Stomach (tissue), 9 donors: ENCODE results near the gene TEAD4. TPM values are rescaled to one million over a fixed set of nuclear protein-coding genes. Genes with fewer than 3 reads are reported as not detected.

Experiments
- DNase-seq, 2 donors: peaks; one replicate each; pipeline versions ENCODE4 v3.0.0 to v3.0.0-alpha.2; 2013 to 2019
- H3K27ac ChIP-seq, 5 donors: fragments of 200-600 bp in 4 of 5; sonication (generic) in 4 of 5; one replicate each; pipeline ENCODE4 v1.5.1; 2013 to 2019; ENCODE audit warnings: mild to moderate bottlenecking in 1 of 5, moderate library complexity in 1 of 5
- H3K27me3 ChIP-seq, 3 donors: fragments of 200-600 bp; sonication (generic); one replicate each; pipeline ENCODE4 v1.5.1; 2017 to 2019; ENCODE audit warnings: mixed run types in 1 of 3
- H3K36me3 ChIP-seq, 4 donors: fragments of 200-600 bp; sonication (generic); 1 replicate in 3 of 4; 2 replicates in 1 of 4; pipeline ENCODE4 v1.5.1; 2016 to 2019
- H3K4me1 ChIP-seq, 4 donors: fragments of 200-600 bp; sonication (generic); one replicate each; pipeline ENCODE4 v1.5.1; 2016 to 2019
- H3K4me3 ChIP-seq, 4 donors: fragments of 200-600 bp; sonication (generic) in 3 of 4; one replicate each; pipeline ENCODE4 v1.5.1; 2016 to 2019; ENCODE audit warnings: mild to moderate bottlenecking in 1 of 4
- H3K9me3 ChIP-seq, 4 donors: fragments of 200-600 bp; sonication (generic); one replicate each; pipeline ENCODE4 v1.5.1; 2016 to 2019
- EP300 ChIP-seq: sonication (generic); formaldehyde crosslinking; IDR thresholded peaks from one replicate; pipeline ENCODE4 v1.6.1; 2017; ENCODE audit warnings: antibody characterized with exemption
- POLR2A ChIP-seq, 4 donors: fragments of 450-650 bp; IDR thresholded peaks; one replicate each; pipeline ENCODE4 v1.6.1; 2016; ENCODE audit warnings: antibody characterized with exemption in 4 of 4, control low read depth in 2 of 4, mild to moderate bottlenecking in 1 of 4, moderate library complexity in 1 of 4
- POLR2AphosphoS5 ChIP-seq, 3 donors: sonication (generic); formaldehyde crosslinking; IDR thresholded peaks; one replicate each; pipeline ENCODE4 v1.6.1; 2016; ENCODE audit warnings: antibody characterized with exemption in 3 of 3
- WGBS, 5 donors: extraction: QIAGEN DNeasy Blood & Tissue Kit in 3 of 5; methylation state at CpG; one replicate each; pipeline versions ENCODE4 v1.1.5 to v1.1.7; 2013 to 2018; 5-methylcytosine and 5-hydroxymethylcytosine counted together
- intact Hi-C: fragments of 100-400 bp; cut with DNase I; formaldehyde crosslinking; loops from one replicate; pipeline ENCODE4 v1.15.1; 2023; ENCODE audit warnings: low total_unique reads
- polyA plus RNA-seq, 3 donors: library from polyadenylated mRNA; stranded (reverse); fragments of 200-250 nt; gene quantifications; one replicate each; pipeline ENCODE4 v1.2.3, GENCODE V29; 2013
- total RNA-seq, 5 donors: library from RNA; depleted of rRNA; stranded (reverse); fragments of >200 nt; gene quantifications; one replicate each; pipeline versions ENCODE4 v1.1.0 to v1.2.3, GENCODE V29; 2014 to 2016
- TF ChIP-seq, protein P1 (sequence below), 7 experiments: fragments of 450-650 bp in 4 of 7; fragments of 200-600 bp in 3 of 7; sonication (generic) in 3 of 7; IDR thresholded peaks; one replicate each; pipeline ENCODE4 v1.5.1; 2016 to 2019; ENCODE audit warnings: antibody characterized with exemption in 7 of 7, control low read depth in 2 of 7, mild to moderate bottlenecking in 1 of 7
- donor health status: healthy with polysubstance abuse.
- donor health status: Bipolar disorder and iron deficiency.
- donor health status: healthy.

The TEAD4 gene
- total and polyA plus RNA-seq, 8 donors, result 5.7 to 10.6 (median 8.3) TPM; not detected in 2

- Histone ChIP-seq H3K27ac (no peak overlapping the region), H3K4me1 (peaks cover 0 to 23% (median 6%) of the 10 kb centered on the region in 4 donors), H3K27me3 (peaks cover 0 to 5% (median 0%) of the 10 kb centered on the region in 3 donors), H3K9me3 (no peaks in the 10 kb centered on the region), H3K36me3 (no peaks in the 10 kb centered on the region), H3K4me3 (no peak overlapping the region)
- TF ChIP-seq, protein P1, sequence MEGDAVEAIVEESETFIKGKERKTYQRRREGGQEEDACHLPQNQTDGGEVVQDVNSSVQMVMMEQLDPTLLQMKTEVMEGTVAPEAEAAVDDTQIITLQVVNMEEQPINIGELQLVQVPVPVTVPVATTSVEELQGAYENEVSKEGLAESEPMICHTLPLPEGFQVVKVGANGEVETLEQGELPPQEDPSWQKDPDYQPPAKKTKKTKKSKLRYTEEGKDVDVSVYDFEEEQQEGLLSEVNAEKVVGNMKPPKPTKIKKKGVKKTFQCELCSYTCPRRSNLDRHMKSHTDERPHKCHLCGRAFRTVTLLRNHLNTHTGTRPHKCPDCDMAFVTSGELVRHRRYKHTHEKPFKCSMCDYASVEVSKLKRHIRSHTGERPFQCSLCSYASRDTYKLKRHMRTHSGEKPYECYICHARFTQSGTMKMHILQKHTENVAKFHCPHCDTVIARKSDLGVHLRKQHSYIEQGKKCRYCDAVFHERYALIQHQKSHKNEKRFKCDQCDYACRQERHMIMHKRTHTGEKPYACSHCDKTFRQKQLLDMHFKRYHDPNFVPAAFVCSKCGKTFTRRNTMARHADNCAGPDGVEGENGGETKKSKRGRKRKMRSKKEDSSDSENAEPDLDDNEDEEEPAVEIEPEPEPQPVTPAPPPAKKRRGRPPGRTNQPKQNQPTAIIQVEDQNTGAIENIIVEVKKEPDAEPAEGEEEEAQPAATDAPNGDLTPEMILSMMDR (IDR thresholded peaks at IDR 0.05), result no peak
- no peak for TF ChIP-seq POLR2A (IDR thresholded peaks at IDR 0.05)
- no peak for TF ChIP-seq EP300
- TF ChIP-seq POLR2AphosphoS5 (IDR thresholded peaks at IDR 0.05), result no peak
- peak in 1 of 2 donors; percentile 60 for DNase-seq
- WGBS, 5 donors, result 38 to 54% (median 49%) methylated on average over 7 to 11 of the region's 11 CpGs
- intact Hi-C loops, result no loop called here
These were observed 90.5 kb downstream of the TEAD4 start for GRCh38 chr12:3049611-3050249.

DNA sequence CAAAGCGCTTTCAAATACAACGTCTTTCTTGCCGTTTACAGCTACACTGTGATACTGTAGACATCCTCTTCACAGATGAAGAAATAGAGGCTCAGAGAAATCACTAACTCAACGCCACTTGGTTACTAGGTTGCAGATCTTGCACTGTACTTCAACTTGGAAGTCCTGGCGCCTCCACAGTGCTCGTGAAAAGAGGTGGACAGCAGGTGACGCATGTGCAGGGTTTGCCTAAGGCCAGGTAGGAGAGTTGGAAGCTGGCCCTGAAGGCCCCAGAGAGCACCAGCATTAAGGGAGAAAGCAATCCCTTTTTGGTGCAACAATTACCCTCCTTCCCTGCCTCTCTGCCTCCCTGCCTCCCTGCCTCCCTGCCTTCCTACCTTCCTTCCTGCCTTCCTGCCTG lies 95.2 kb downstream of the TEAD4 start:
- 74 to 88% (median 82%) methylated on average over 7 of the region's 7 CpGs for WGBS, 5 donors

GRCh38 chr12:3055026-3055703 lies 96.0 kb downstream of the TEAD4 start:
- no peak overlapping the region for H3K4me3 ChIP-seq
- TF ChIP-seq POLR2AphosphoS5 (IDR thresholded peaks at IDR 0.05) (no peak), POLR2A (IDR thresholded peaks at IDR 0.05) (no peak), EP300 (no peak)
- TF ChIP-seq, protein P1 (IDR thresholded peaks at IDR 0.05), result no peak
- peak overlapping the region in 2 of 5 donors; percentile 5 to 77 for H3K27ac ChIP-seq
- H3K27me3 ChIP-seq, result no peaks in the 10 kb centered on the region
- no peaks in the 10 kb centered on the region for H3K9me3 ChIP-seq
- H3K36me3 ChIP-seq, result no peaks in the 10 kb centered on the region
- WGBS, 5 donors, result 45 to 64% (median 58%) methylated on average over 12 of the region's 12 CpGs
- DNase-seq, result peak in 1 of 2 donors; percentile 80
- H3K4me1 ChIP-seq, result peaks cover 0 to 16% (median 5%) of the 10 kb centered on the region in 4 donors
- intact Hi-C loops, result no loop called here

More for the DNA sequence above, 95.2 kb downstream of the TEAD4 start:
- Histone ChIP-seq H3K4me1 (peaks cover 0 to 24% (median 10%) of the 10 kb centered on the region in 4 donors), H3K27ac (peak overlapping the region in 1 of 5 donors; percentile 77), H3K4me3 (no peak overlapping the region), H3K9me3 (no peaks in the 10 kb centered on the region), H3K36me3 (no peaks in the 10 kb centered on the region), H3K27me3 (no peaks in the 10 kb centered on the region)
- no peak for DNase-seq
- intact Hi-C loops, result no loop called here
- TF ChIP-seq POLR2AphosphoS5 (IDR thresholded peaks at IDR 0.05) (no peak), POLR2A (IDR thresholded peaks at IDR 0.05) (no peak), EP300 (no peak)
- TF ChIP-seq, protein P1 (IDR thresholded peaks at IDR 0.05), result no peak

GRCh38 chr12:3055704-3056467 lies 96.7 kb downstream of the TEAD4 start:
- Histone ChIP-seq H3K9me3 (no peaks in the 10 kb centered on the region), H3K27me3 (no peaks in the 10 kb centered on the region), H3K4me1 (peaks cover 0 to 18% (median 5%) of the 10 kb centered on the region in 4 donors), H3K4me3 (no peak overlapping the region), H3K27ac (peak overlapping the region in 2 of 5 donors; percentile 5 to 77), H3K36me3 (no peaks in the 10 kb centered on the region)
- intact Hi-C loops, result no loop called here
- peak in 1 of 2 donors; percentile 49 for DNase-seq
- WGBS, 5 donors, result 58 to 69% (median 65%) methylated on average over 8 of the region's 8 CpGs
- TF ChIP-seq POLR2AphosphoS5 (IDR thresholded peaks at IDR 0.05) (no peak), POLR2A (IDR thresholded peaks at IDR 0.05) (no peak), EP300 (no peak)
- TF ChIP-seq, protein P1 (IDR thresholded peaks at IDR 0.05), result no peak
